AG10803 (cell line): ENCODE results near the gene PCBP3.
A peak's percentile ranks its signal among the peaks of the same experiment; 100 is the strongest.

Source experiments
- DNase-seq: peaks from one replicate; pipeline ENCODE4 v3.0.0; 2010; ENCODE audit warnings: low read depth
- H3K4me3 ChIP-seq: 2 replicates; pipeline ENCODE4 v1.5.1; 2011; ENCODE audit warnings: mild to moderate bottlenecking, low read length, control low read depth
- CTCF ChIP-seq: conservative IDR thresholded peaks from 2 replicates; pipeline ENCODE4 v1.5.1; 2011; ENCODE audit warnings: mild to moderate bottlenecking, low read length, control low read depth, inconsistent platforms

Gene PCBP3

DNA sequence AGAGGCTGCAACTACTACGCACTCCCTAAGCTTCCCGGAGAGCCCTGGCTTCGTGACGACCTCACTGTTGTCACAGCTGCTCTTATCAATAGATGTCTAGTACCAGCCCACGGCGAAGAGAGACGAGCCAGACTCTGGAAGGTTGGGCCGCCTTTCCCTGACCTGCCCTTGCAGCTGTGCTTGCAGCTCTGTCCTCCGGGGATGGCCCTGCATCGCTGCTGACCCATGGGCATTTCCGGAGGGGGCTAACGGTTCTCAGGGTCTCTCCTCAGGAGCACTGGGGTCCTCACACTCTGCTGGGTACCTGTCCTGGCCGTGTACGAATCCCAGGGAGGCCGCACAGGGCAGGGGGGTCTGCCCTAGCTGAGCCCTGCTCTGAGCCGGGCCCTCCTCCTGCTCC is 244.3 kb downstream of the PCBP3 start:
- TF ChIP-seq CTCF = no peak
- no peak for DNase-seq
- H3K4me3 ChIP-seq = no peak overlapping the region

DNA sequence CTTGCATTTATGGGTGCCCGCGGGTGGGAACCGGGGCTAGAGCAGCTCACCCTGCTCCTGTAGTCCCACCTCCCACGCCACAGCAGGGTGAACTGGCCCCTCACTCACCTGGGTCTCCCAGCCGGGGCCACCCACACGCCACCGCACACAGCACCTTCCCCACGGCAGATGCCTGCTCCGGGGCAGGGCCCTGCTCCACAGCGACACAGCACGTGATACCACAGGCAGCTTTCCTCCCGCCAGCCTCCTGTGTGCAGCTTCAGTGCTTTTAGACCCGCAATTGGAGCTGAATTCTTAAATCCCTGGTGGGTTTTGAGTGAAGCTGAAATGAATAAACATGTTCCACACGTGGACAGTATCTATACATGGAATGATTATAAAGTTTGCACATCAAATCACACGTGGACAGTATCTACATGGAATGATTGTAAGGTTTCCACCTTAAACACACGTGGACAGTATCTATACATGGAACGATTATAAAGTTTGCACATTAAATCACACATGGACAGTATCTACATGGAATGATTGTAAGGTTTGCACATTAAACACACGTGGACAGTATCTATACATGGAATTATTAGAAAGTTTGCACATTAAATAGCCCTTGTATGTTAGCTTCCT is 245.0 kb downstream of the PCBP3 start:
- no peak overlapping the region for H3K4me3 ChIP-seq
- no peak for TF ChIP-seq CTCF
- no peak for DNase-seq

GRCh38 chr21:45889256-45889655 is 245.7 kb downstream of the PCBP3 start:
- no peak for DNase-seq
- no peak for TF ChIP-seq CTCF
- no peak overlapping the region for H3K4me3 ChIP-seq

- H3K4me3 ChIP-seq = no peak overlapping the region
- DNase-seq = peak; percentile 11
- TF ChIP-seq CTCF = no peak
Observed at GRCh38 chr21:45889961-45890360, 246.4 kb downstream of the PCBP3 start.

DNA sequence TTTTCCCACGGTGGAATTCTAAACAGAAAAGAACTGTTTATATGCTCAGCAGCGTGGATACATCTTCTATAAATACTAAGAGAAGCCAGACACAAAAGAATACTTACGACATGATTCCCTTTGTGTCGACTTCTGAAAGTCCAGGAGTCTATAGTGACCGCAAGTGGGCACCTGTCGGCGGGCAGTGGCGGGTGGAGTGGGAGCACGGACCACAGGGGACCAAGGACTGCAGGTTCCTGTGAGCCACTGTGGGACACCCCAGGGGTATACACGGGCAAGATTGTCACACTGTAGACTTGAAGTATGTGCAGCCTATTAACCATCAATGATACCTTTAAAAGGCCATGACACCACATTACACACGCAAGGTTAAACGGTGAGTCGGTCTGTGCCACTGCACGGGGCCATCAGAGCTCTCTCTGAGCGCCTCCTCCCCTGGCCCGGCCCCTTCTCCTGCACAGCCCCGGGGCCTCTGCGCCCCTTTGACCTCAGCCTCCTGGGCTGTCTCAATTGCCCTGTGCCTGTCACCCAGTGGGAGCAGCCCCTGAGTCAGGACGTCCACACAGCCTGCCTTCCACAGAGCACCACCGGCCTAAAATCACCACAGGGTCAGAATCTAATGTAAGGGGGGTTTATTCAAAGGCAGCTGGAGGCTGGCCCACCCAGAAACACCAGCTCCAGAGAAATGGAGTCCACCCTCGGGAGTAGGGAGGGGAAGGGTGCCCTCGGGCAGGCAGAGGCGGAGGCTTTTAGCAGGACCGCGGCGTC is 248.0 kb downstream of the PCBP3 start:
- no peak for DNase-seq
- H3K4me3 ChIP-seq = no peak overlapping the region
- TF ChIP-seq CTCF = no peak

GRCh38 chr21:45892156-45892915 is 248.8 kb downstream of the PCBP3 start:
- no peak for TF ChIP-seq CTCF
- no peak overlapping the region for H3K4me3 ChIP-seq
- no peak for DNase-seq
